ENCODE data around the gene HACD1. TPM values are rescaled to one million over a fixed set of nuclear protein-coding genes. Genes with fewer than 3 reads are reported as not detected.
A peak's percentile ranks its signal among the peaks of the same experiment; 100 is the strongest.
"Not testable (repeated sequence)": the region's sequence is repeated elsewhere in the genome, so short reads cannot be mapped to it uniquely, and the experiment has no call there.

Gene HACD1
- total RNA-seq, 1 donor from 2014 or later = 160 TPM

GRCh38 chr10:17644485-17644943 is 27.3 kb upstream of the HACD1 start:
- peak; percentile 13 for ATAC-seq
- intact Hi-C loops (cut with micrococcal nuclease) = no loop called here
- DNase-seq = no peak

GRCh38 chr10:17643755-17644484 is 26.7 kb upstream of the HACD1 start, which contains the start of gene STAM:
Gene STAM, plus strand, starts transcription at chr10:17644151. Its CDS starts 189 bp downstream, at chr10:17644340.
- intact Hi-C loops (cut with micrococcal nuclease) = no loop called here
- DNase-seq (peak; percentile 94), ATAC-seq (peak; percentile 94)

- ATAC-seq (peak; percentile 87), DNase-seq (peak; percentile 74)
- intact Hi-C loops (cut with micrococcal nuclease) = no loop called here
Measured at GRCh38 chr10:17643339-17643754, 26.2 kb upstream of the HACD1 start.

DNA sequence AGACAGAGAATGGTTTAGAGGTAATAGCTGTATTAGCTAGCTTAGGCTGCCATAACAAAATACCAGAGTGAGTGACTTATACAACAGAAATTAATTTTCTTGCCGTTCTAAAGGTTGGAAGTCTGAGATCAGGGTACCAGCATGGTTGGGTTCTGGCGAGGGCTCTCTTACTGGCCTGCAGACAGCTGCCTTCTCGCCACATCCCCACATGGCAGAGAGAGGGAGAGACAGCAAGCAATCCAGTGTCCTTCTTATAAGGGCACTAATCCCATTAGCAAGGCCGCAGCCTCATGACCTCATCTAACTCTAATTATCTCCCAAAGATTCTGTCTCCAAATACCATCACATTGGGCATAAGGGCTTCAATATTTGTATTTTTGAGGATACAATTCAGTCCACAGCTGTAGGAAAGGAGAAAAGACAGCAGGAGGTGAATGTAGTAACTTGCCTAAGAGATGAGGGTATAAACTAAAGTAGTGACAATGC is 23.2 kb upstream of the HACD1 start:
- DNase-seq (no peak), ATAC-seq (no peak)
- intact Hi-C loops (cut with micrococcal nuclease) = no loop called here

GRCh38 chr10:17637869-17638268 is 20.7 kb upstream of the HACD1 start:
- ATAC-seq (no peak), DNase-seq (no peak)
- intact Hi-C loops (cut with micrococcal nuclease) = no loop called here

GRCh38 chr10:17633353-17633752 is 16.2 kb upstream of the HACD1 start:
- intact Hi-C loops (cut with micrococcal nuclease) = no loop called here
- ATAC-seq (no peak), DNase-seq (no peak)

GRCh38 chr10:17632590-17632989 is 15.4 kb upstream of the HACD1 start:
- ATAC-seq; DNase-seq; intact Hi-C loops (cut with micrococcal nuclease): not testable (repeated sequence)

- ATAC-seq (no peak), DNase-seq (no peak)
- intact Hi-C loops (cut with micrococcal nuclease) = no loop called here
Measured at GRCh38 chr10:17626656-17627055, 9.5 kb upstream of the HACD1 start.

GRCh38 chr10:17624996-17625395 is 7.8 kb upstream of the HACD1 start:
- intact Hi-C loops (cut with micrococcal nuclease) = no loop called here
- peak; percentile 68 for ATAC-seq
- DNase-seq = no peak

GRCh38 chr10:17622061-17622460 is 4.9 kb upstream of the HACD1 start:
- ATAC-seq (no peak), DNase-seq (no peak)
- intact Hi-C loops (cut with micrococcal nuclease) = no loop called here

DNA sequence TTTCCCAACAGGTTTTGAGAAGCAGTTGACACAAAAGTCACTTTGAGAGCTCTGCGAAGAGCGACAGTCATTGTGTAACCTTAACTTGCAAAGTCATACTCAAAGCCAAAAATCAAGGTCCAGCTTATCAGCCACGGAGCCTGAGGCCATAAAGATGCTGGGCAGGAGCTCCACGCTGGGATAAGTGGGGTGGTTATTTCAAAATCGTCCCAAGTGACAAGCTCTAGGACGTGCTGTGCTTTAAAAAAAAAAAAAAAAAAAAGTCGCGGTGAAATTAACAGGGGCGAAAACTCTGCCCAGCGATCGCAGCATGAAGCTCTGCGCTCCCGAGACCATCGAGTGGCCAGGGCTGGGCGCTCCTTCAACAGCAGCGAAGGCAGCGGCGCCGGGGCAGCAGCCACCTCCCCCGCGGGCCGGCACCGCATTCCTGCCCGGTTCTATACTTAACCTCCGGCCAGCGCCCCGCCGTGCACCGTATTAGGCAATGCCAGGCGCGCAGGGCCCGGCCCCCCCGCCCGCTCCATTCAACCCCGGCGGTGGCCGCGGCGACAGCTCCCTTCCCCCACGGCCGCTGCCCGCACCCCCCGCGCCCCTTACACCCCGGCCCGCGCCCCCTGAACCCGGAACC is 657 bp downstream of the HACD1 start:
- DNase-seq (peak; percentile 92), ATAC-seq (peak; percentile 91)
- intact Hi-C loops (cut with micrococcal nuclease) = no loop called here

GRCh38 chr10:17609523-17610079 is 7.6 kb downstream of the HACD1 start:
- intact Hi-C loops (cut with micrococcal nuclease) = loop anchor here (5.0 kb wide), 1 partner anchor 133 kb away; no protein-coding TSS in a partner anchor
- DNase-seq (no peak), ATAC-seq (no peak)

GRCh38 chr10:17607603-17608332 is 9.4 kb downstream of the HACD1 start:
- DNase-seq = no peak
- ATAC-seq = peak; percentile 80
- intact Hi-C loops (cut with micrococcal nuclease) = loop anchor here (5.0 kb wide), 1 partner anchor 135 kb away; no protein-coding TSS in a partner anchor

- intact Hi-C loops (cut with micrococcal nuclease) = loop anchor here (5.0 kb wide), 1 partner anchor 135 kb away; no protein-coding TSS in a partner anchor
- DNase-seq = no peak
- ATAC-seq = peak; percentile 37
Measured at GRCh38 chr10:17607060-17607459, 10.1 kb downstream of the HACD1 start.

DNA sequence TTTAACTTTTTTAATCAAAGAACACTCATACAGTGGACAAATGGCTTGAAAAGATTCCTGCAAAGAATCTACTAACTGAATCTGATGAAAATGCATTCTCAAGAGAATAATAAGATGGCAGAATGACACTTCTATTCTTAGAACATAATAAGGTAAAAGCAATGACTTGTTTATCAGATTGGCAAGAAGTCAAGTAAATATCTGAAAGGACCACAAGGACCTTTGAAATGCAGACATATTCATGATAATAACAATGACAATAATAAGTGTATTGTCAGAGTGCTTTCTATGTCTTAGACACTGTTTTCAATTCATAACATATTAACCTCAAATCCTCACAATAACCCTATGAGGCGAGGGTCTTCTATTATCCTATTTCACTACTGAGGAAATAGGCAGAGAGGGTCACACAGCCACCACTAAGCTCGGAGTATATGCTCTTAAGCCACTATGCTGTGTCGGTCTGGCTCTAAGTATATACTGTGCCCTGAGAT is 10.6 kb downstream of the HACD1 start:
- DNase-seq (no peak), ATAC-seq (no peak)
- intact Hi-C loops (cut with micrococcal nuclease) = loop anchor here (5.0 kb wide), 1 partner anchor 136 kb away; no protein-coding TSS in a partner anchor

GRCh38 chr10:17605936-17606335 is 11.2 kb downstream of the HACD1 start:
- no peak for DNase-seq
- intact Hi-C loops (cut with micrococcal nuclease) = loop anchor here (5.0 kb wide), 1 partner anchor 136 kb away; no protein-coding TSS in a partner anchor
- no peak for ATAC-seq

GRCh38 chr10:17599089-17599488 is 18.1 kb downstream of the HACD1 start:
- ATAC-seq = no peak
- no peak for DNase-seq
- intact Hi-C loops (cut with micrococcal nuclease) = no loop called here

GRCh38 chr10:17597386-17597785 is 19.8 kb downstream of the HACD1 start:
- no peak for DNase-seq
- no peak for ATAC-seq
- intact Hi-C loops (cut with micrococcal nuclease) = no loop called here
